DOHH2 (cell line): ENCODE results near the gene MSL3.

Experiments
- H3F3A ChIP-seq: fragments of 200-600 bp; sonication (generic), shearing (Covaris generic); 2 replicates; pipeline ENCODE4 v1.6.0; 2016; ENCODE audit warnings: antibody characterized with exemption, mild to moderate bottlenecking; ENCODE audit not compliant: control insufficient read depth, insufficient read depth
- H3K27ac ChIP-seq: fragments of 200-600 bp; sonication (generic); 2 replicates; pipeline ENCODE4 v1.5.1; 2014; ENCODE audit warnings: low read depth, mild to moderate bottlenecking, low read length, moderate library complexity
- H3K27me3 ChIP-seq: fragments of 200-600 bp; sonication (generic); 2 replicates; pipeline ENCODE4 v1.6.1; 2014; ENCODE audit warnings: mild to moderate bottlenecking, low read length, mixed read lengths; ENCODE audit not compliant: control insufficient read depth
- H3K36me3 ChIP-seq: fragments of 200-600 bp; sonication (generic); 2 replicates; pipeline ENCODE4 v1.6.1; 2014; ENCODE audit warnings: mild to moderate bottlenecking, low read length, moderate library complexity, mixed read lengths; ENCODE audit not compliant: control insufficient read depth
- H3K4me1 ChIP-seq: fragments of 200-600 bp; sonication (generic); 2 replicates; pipeline ENCODE4 v1.6.1; 2014; ENCODE audit warnings: mild to moderate bottlenecking, low read length, mixed read lengths; ENCODE audit not compliant: control insufficient read depth
- H3K4me2 ChIP-seq: fragments of 200-600 bp; sonication (generic); 2 replicates; pipeline ENCODE4 v1.6.0; 2014; ENCODE audit warnings: mild to moderate bottlenecking, low read length, moderate library complexity
- H3K4me3 ChIP-seq: fragments of 200-600 bp; sonication (generic); 2 replicates; pipeline ENCODE4 v1.5.1; 2014; ENCODE audit warnings: mild to moderate bottlenecking, low read length, mixed read lengths
- H3K79me2 ChIP-seq: fragments of 200-600 bp; sonication (generic); 2 replicates; pipeline ENCODE4 v1.6.1; 2014; ENCODE audit warnings: mild to moderate bottlenecking, low read length, mixed read lengths; ENCODE audit not compliant: control insufficient read depth
- H3K9me2 ChIP-seq: fragments of 200-600 bp; sonication (generic); replicated peaks from 2 replicates; pipeline ENCODE4 v1.6.1; 2014; ENCODE audit warnings: mild to moderate bottlenecking, low read length, mixed read lengths; ENCODE audit not compliant: control insufficient read depth
- H3K9me3 ChIP-seq: fragments of 200-600 bp; sonication (generic); 2 replicates; pipeline ENCODE4 v1.6.1; 2014; ENCODE audit warnings: antibody characterized with exemption, low read length, mixed read lengths; ENCODE audit not compliant: control insufficient read depth, insufficient read depth
- H4K20me1 ChIP-seq: fragments of 200-600 bp; sonication (generic); 2 replicates; pipeline ENCODE4 v1.6.0; 2014; ENCODE audit warnings: low read depth, mild to moderate bottlenecking, antibody characterized with exemption, low read length, moderate library complexity; ENCODE audit not compliant: control insufficient read depth, insufficient read depth
- EZH2phosphoT487 ChIP-seq: fragments of 200-600 bp; sonication (generic); IDR thresholded peaks from 2 replicates; pipeline ENCODE4 v1.6.1; 2017; ENCODE audit warnings: borderline replicate concordance, mild to moderate bottlenecking, antibody characterized with exemption, low read length, moderate library complexity, mixed read lengths
- TF ChIP-seq, protein P1 (sequence below): fragments of 200-600 bp; sonication (generic); IDR thresholded peaks from one replicate; pipeline ENCODE4 v1.5.1; 2014; ENCODE audit warnings: antibody characterized with exemption, mild to moderate bottlenecking, low read depth, low read length; ENCODE audit not compliant: poor library complexity, severe bottlenecking

MSL3 gene, protein sequence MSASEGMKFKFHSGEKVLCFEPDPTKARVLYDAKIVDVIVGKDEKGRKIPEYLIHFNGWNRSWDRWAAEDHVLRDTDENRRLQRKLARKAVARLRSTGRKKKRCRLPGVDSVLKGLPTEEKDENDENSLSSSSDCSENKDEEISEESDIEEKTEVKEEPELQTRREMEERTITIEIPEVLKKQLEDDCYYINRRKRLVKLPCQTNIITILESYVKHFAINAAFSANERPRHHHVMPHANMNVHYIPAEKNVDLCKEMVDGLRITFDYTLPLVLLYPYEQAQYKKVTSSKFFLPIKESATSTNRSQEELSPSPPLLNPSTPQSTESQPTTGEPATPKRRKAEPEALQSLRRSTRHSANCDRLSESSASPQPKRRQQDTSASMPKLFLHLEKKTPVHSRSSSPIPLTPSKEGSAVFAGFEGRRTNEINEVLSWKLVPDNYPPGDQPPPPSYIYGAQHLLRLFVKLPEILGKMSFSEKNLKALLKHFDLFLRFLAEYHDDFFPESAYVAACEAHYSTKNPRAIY

DNA sequence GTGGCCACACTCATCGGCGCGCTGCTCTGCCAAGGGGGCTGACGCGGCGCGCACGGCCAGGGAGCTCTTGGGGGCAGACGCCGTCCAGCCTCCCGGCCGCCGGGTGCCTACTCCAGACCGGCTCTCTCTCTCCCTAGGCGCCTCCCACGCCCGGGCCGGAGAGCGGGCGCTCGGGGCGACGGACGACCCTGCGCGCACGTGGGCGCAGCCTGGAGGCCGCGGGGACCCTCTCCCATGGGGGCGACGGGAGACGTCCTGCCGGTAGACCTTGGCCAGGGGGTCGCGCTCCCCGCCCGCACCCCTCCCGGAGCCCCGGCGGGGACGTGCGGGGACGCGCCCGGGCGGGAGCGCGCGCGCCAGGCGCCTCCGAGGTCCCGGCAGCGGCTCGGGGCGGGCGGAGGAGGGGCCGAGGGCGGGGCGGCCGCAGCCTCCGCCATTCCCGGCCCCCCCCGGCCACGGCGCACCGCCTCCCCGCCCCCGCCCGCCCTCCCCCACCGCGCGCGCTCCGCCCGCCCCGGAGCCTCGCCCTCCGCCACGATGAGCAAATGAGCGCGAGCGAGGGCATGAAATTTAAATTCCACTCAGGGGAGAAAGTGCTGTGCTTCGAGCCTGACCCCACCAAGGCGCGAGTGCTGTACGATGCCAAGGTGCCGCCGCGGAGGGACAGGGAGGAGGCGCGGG lies at the start of gene MSL3:
TSS of gene MSL3 (plus strand) at position 519 of the 681 bp plus-strand sequence. CDS start at position 546, 27 bp downstream.
- no peak for TF ChIP-seq EZH2phosphoT487
- TF ChIP-seq, protein P1, sequence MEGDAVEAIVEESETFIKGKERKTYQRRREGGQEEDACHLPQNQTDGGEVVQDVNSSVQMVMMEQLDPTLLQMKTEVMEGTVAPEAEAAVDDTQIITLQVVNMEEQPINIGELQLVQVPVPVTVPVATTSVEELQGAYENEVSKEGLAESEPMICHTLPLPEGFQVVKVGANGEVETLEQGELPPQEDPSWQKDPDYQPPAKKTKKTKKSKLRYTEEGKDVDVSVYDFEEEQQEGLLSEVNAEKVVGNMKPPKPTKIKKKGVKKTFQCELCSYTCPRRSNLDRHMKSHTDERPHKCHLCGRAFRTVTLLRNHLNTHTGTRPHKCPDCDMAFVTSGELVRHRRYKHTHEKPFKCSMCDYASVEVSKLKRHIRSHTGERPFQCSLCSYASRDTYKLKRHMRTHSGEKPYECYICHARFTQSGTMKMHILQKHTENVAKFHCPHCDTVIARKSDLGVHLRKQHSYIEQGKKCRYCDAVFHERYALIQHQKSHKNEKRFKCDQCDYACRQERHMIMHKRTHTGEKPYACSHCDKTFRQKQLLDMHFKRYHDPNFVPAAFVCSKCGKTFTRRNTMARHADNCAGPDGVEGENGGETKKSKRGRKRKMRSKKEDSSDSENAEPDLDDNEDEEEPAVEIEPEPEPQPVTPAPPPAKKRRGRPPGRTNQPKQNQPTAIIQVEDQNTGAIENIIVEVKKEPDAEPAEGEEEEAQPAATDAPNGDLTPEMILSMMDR = no peak
- H3K9me3 ChIP-seq = no peaks in the 10 kb centered on the region
- peaks cover 15% of the 10 kb centered on the region for H3K79me2 ChIP-seq
- peaks cover 7% of the 10 kb centered on the region; the same call in 1 of the 2 replicates for H3K27me3 ChIP-seq
- peak within 1 kb of the TSS; percentile 89 for H3K4me3 ChIP-seq
- H3K4me2 ChIP-seq = peak within 1 kb of the TSS; percentile 86
- H3K4me1 ChIP-seq = peaks cover 13% of the 10 kb centered on the region
- no peaks in the 10 kb centered on the region for H4K20me1 ChIP-seq
- H3F3A ChIP-seq = peaks cover 10% of the 10 kb centered on the region
- peaks cover 22% of the 10 kb centered on the region for H3K36me3 ChIP-seq
- H3K27ac ChIP-seq = peak within 1 kb of the TSS; percentile 96
- no peaks in the 10 kb centered on the region for H3K9me2 ChIP-seq

DNA sequence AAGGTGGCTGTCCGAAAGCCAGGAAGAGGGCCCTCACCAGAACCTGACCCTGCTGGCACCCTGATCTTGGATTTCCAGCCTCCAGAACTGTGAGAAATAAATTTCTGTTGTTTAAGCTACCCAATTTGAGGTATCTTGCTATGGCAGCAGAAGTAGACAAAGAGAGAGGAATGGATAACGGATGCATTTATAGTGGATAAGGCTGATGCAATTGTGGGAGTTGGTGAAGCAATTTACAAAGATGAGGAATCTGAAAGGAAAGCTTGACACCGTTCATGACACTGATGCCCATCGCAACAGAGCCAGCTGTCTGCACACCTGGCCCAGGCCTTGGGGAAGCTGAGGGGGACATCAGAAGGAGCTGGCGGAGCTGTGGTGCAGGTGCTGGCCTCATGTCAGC lies 35.7 kb upstream of the MSL3 start:
- no peaks in the 10 kb centered on the region for H3K9me3 ChIP-seq
- H3K9me2 ChIP-seq = no peaks in the 10 kb centered on the region
- no peaks in the 10 kb centered on the region for H3K36me3 ChIP-seq
- no peaks in the 10 kb centered on the region for H3K79me2 ChIP-seq
- H3K27ac ChIP-seq = no peak overlapping the region
- no peaks in the 10 kb centered on the region for H3K27me3 ChIP-seq
- H3F3A ChIP-seq = no peaks in the 10 kb centered on the region
- no peaks in the 10 kb centered on the region for H3K4me1 ChIP-seq
- no peak overlapping the region for H3K4me3 ChIP-seq
- no peaks in the 10 kb centered on the region for H4K20me1 ChIP-seq
- no peak for TF ChIP-seq EZH2phosphoT487
- TF ChIP-seq, protein P1 = no peak
- H3K4me2 ChIP-seq = no peak overlapping the region

DNA sequence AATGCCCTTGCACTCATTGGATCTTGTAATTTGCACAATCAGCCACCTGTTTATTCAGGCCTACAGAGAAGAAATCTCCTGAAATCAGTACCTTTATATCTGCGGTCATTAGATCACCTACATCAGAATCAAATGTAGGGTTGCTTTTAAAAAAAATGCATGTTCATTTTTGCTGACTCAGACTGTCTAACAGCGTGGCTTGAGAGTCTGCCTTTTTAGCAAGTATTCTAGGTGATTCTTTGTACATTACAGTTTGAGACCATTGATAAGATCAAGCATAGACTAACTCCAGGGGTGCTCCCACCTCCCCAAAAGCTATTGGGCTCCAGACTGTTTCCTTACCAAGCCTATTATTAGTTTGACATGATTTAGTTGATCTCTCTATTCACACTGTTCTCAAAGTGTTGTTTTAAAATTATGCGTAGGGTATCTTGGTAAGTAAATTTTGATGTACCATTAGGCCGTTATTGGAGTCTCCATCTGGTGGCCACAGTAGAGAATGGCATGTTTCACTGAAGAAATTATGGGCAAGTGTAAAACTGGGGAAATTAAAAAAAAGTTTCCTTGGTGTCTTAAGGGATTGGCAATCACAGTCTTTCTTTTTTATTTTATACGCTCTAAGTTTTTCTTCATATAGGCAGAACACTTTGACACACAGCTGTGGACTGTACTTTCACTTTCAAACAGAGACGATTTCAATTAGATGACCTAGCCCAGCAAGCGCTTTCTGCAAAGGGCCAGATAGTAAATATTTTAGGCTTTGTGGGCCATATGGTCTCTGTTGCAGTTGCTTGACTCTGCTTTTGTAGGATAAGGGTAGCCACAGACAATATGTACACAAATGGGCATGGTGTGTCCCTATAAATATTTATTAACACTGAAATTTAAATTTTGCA lies 33.7 kb upstream of the MSL3 start:
- Histone ChIP-seq H3F3A (no peaks in the 10 kb centered on the region), H3K4me2 (no peak overlapping the region)
- TF ChIP-seq, protein P1 = peak; percentile 62
- no peak for TF ChIP-seq EZH2phosphoT487

More for the DNA sequence above, 33.7 kb upstream of the MSL3 start:
- H3K36me3 ChIP-seq = no peaks in the 10 kb centered on the region
- no peaks in the 10 kb centered on the region for H3K79me2 ChIP-seq
- H3K9me2 ChIP-seq = no peaks in the 10 kb centered on the region
- no peaks in the 10 kb centered on the region for H3K27me3 ChIP-seq
- no peak overlapping the region for H3K27ac ChIP-seq
- H3K9me3 ChIP-seq = no peaks in the 10 kb centered on the region
- no peaks in the 10 kb centered on the region for H4K20me1 ChIP-seq
- no peak overlapping the region for H3K4me3 ChIP-seq
- H3K4me1 ChIP-seq = no peaks in the 10 kb centered on the region
